PC-3 (cell line): ENCODE measurements around the gene PCNX3. TPM values are rescaled to one million over a fixed set of nuclear protein-coding genes. Genes with fewer than 3 reads are reported as not detected.

Experiments
- ATAC-seq: fragments of 200-7000 bp; cut with Tn5 transposase; 2 replicates; pipeline ENCODE4 v1.9.1; 2020; ENCODE audit warnings: mild to moderate bottlenecking, moderate library complexity
- BruUV-seq: library from RNA; stranded (reverse); fragments of 400-500 nt; replicated peaks from 2 replicates; lab custom pipeline; 2021; lab: Mats Ljungman, UMichigan
- CTCF ChIA-PET: fragments of 300-600 bp; sonication (Branson Sonifier 250); formaldehyde crosslinking; loops from one replicate; lab custom pipeline; 2022; ENCODE audit warnings: antibody characterized with exemption; lab: Charles Lee
- POLR2A ChIA-PET: fragments of 300-600 bp; sonication (Branson Sonifier 250); formaldehyde crosslinking; loops from one replicate; lab custom pipeline; 2022; ENCODE audit warnings: antibody characterized with exemption; ENCODE audit not compliant: unreplicated experiment; lab: Charles Lee
- DNase-seq: peaks from one replicate; pipeline ENCODE4 v3.0.0-alpha.2; 2015
- H2AFZ ChIP-seq: fragments of 300-600 bp; sonication (generic); 2 replicates; pipeline ENCODE4 v1.6.0; 2016; ENCODE audit warnings: antibody characterized with exemption, low read length
- H3F3A ChIP-seq: fragments of 300-600 bp; sonication (generic); one replicate; pipeline ENCODE4 v1.6.0; 2017; ENCODE audit warnings: antibody characterized with exemption, low read length, control low read depth, mild to moderate bottlenecking; ENCODE audit not compliant: unreplicated experiment
- H3K27ac ChIP-seq: fragments of 300-600 bp; sonication (generic); 2 replicates; pipeline ENCODE4 v1.5.1; 2016; ENCODE audit warnings: mild to moderate bottlenecking, low read length
- H3K27me3 ChIP-seq: fragments of 300-600 bp; sonication (generic); 2 replicates; pipeline ENCODE4 v1.6.1; 2016; ENCODE audit warnings: low read length, mixed read lengths
- H3K36me3 ChIP-seq: fragments of 300-600 bp; sonication (generic); 2 replicates; pipeline ENCODE4 v1.6.1; 2016; ENCODE audit warnings: low read depth, mixed run types, low read length, mixed read lengths
- H3K4me1 ChIP-seq: fragments of 300-600 bp; sonication (generic); 2 replicates; pipeline ENCODE4 v1.5.1; 2016; ENCODE audit warnings: low read length; ENCODE audit not compliant: insufficient read depth
- H3K4me2 ChIP-seq: fragments of 300-600 bp; sonication (generic); 2 replicates; pipeline ENCODE4 v1.6.0; 2016; ENCODE audit warnings: low read length
- H3K4me3 ChIP-seq: fragments of 300-600 bp; sonication (generic); 2 replicates; pipeline ENCODE4 v1.5.1; 2016; ENCODE audit warnings: mild to moderate bottlenecking, low read length, mixed read lengths
- H3K79me2 ChIP-seq: fragments of 300-600 bp; sonication (generic); 2 replicates; pipeline ENCODE4 v1.6.1; 2017; ENCODE audit warnings: low read length, mixed read lengths
- H3K9ac ChIP-seq: fragments of 300-600 bp; sonication (generic); 2 replicates; pipeline ENCODE4 v1.6.0; 2016; ENCODE audit warnings: mild to moderate bottlenecking, low read length
- H3K9me2 ChIP-seq: fragments of 300-600 bp; sonication (generic); replicated peaks from 2 replicates; pipeline ENCODE4 v1.6.1; 2016; ENCODE audit warnings: mixed run types, low read length, mixed read lengths
- H3K9me3 ChIP-seq: fragments of 300-600 bp; sonication (generic); 2 replicates; pipeline ENCODE4 v1.6.1; 2016; ENCODE audit warnings: low read length, mixed read lengths
- H4K20me1 ChIP-seq: fragments of 300-600 bp; sonication (generic); 2 replicates; pipeline ENCODE4 v1.6.1; 2016; ENCODE audit warnings: low read length, mixed read lengths
- CTCF ChIP-seq: fragments of 300-600 bp; sonication (generic); conservative IDR thresholded peaks from 2 replicates; pipeline ENCODE4 v1.5.1; 2017; ENCODE audit warnings: antibody characterized with exemption, low read depth, mild to moderate bottlenecking, low read length
- EZH2 ChIP-seq: fragments of 300-600 bp; sonication (generic); IDR thresholded peaks from one replicate; pipeline ENCODE4 v1.6.1; 2017; ENCODE audit warnings: antibody characterized with exemption, mild to moderate bottlenecking, low read length; ENCODE audit not compliant: unreplicated experiment
- EZH2phosphoT487 ChIP-seq: fragments of 300-600 bp; sonication (generic); IDR thresholded peaks from 2 replicates; pipeline ENCODE4 v1.6.1; 2018; ENCODE audit warnings: mild to moderate bottlenecking, antibody characterized with exemption, low read length, borderline replicate concordance
- intact Hi-C: fragments of 100-400 bp; cut with micrococcal nuclease; formaldehyde crosslinking; loops from 2 replicates; pipeline ENCODE4 v1.9.0; 2023
- total RNA-seq: library from RNA; depleted of rRNA; stranded (reverse); fragments of >200 nt; gene quantifications from 2 replicates; pipeline ENCODE4 v1.2.3, GENCODE V29; 2014

The PCNX3 gene
- total RNA-seq, 1 experiment from 2014 or later, result 53.6 TPM

GRCh38 chr11:65604258-65604657, 11.3 kb upstream of the PCNX3 start:
- H3K4me2 ChIP-seq, result no peak overlapping the region
- CTCF ChIA-PET, result interaction anchor here (0.6 kb wide), 1 partner anchor 12 kb away, joined by 8 read pairs; no protein-coding TSS in a partner anchor
- H2AFZ ChIP-seq, result no peak overlapping the region
- no TSS peak for BruUV-seq
- intact Hi-C loops, result no loop called here
- no peaks in the 10 kb centered on the region for H3K9me2 ChIP-seq
- H3F3A ChIP-seq, result no peaks in the 10 kb centered on the region
- H3K9ac ChIP-seq, result no peak overlapping the region
- no peak overlapping the region for H3K27ac ChIP-seq
- DNase-seq, result no peak
- TF ChIP-seq EZH2, result no peak
- no peak for TF ChIP-seq CTCF
- no peak for TF ChIP-seq EZH2phosphoT487
- H3K27me3 ChIP-seq, result no peaks in the 10 kb centered on the region
- no peak overlapping the region for H3K4me3 ChIP-seq
- no peaks in the 10 kb centered on the region for H3K9me3 ChIP-seq
- POLR2A ChIA-PET, result no interaction called here
- H3K79me2 ChIP-seq, result no peaks in the 10 kb centered on the region
- ATAC-seq, result no peak
- H4K20me1 ChIP-seq, result no peaks in the 10 kb centered on the region
- H3K36me3 ChIP-seq, result peaks cover 17% of the 10 kb centered on the region
- H3K4me1 ChIP-seq, result no peaks in the 10 kb centered on the region

GRCh38 chr11:65606876-65607613, 8.5 kb upstream of the PCNX3 start:
- DNase-seq, result no peak
- no peaks in the 10 kb centered on the region; the same call in 1 of the 2 replicates for H4K20me1 ChIP-seq
- intact Hi-C loops, result no loop called here
- BruUV-seq, result no TSS peak
- peaks cover 12% of the 10 kb centered on the region for H3K4me1 ChIP-seq
- peaks cover 21% of the 10 kb centered on the region for H3K36me3 ChIP-seq
- H2AFZ ChIP-seq, result no peak overlapping the region
- no peak overlapping the region for H3K27ac ChIP-seq
- no peak overlapping the region for H3K4me2 ChIP-seq
- ChIA-PET POLR2A (no interaction called here), CTCF (no interaction called here)
- ATAC-seq, result no peak
- H3K4me3 ChIP-seq, result no peak overlapping the region
- no peak for TF ChIP-seq CTCF
- no peaks in the 10 kb centered on the region for H3K9me3 ChIP-seq
- no peaks in the 10 kb centered on the region for H3K27me3 ChIP-seq
- no peaks in the 10 kb centered on the region for H3K9me2 ChIP-seq
- no peak overlapping the region for H3K9ac ChIP-seq
- peaks cover 24% of the 10 kb centered on the region for H3K79me2 ChIP-seq
- no peaks in the 10 kb centered on the region for H3F3A ChIP-seq
